ENCODE results near the gene SLITRK4. TPM values are rescaled to one million over a fixed set of nuclear protein-coding genes. Genes with fewer than 3 reads are reported as not detected.

Gene SLITRK4
- polyA plus RNA-seq, 1 donor from 2014 or later, result 4.5 TPM

- Histone ChIP-seq H3K36me3 (ENCODE audit: insufficient read depth, low read length) (no peaks in the 10 kb centered on the region), H3K9me3 (ENCODE audit: low read length) (no peaks in the 10 kb centered on the region), H3F3A (ENCODE audit: insufficient read depth, low read length, poor library complexity, severe bottlenecking) (no peaks in the 10 kb centered on the region), H3K9ac (ENCODE audit: low read length) (no peak overlapping the region), H3K4me3 (ENCODE audit: low read length) (no peak overlapping the region), H3K27ac (ENCODE audit: low read length) (no peak overlapping the region), H3K79me2 (replicated peaks; ENCODE audit: insufficient read depth, low read length) (no peaks in the 10 kb centered on the region), H3K4me2 (ENCODE audit: low read length) (no peak overlapping the region), H4K20me1 (ENCODE audit: insufficient read depth) (no peaks in the 10 kb centered on the region), H2AFZ (ENCODE audit: low read depth, low read length) (no peak overlapping the region), H3K9me2 (ENCODE audit: insufficient read depth, low read length) (no peaks in the 10 kb centered on the region), H3K27me3 (ENCODE audit: insufficient read depth, low read depth, low read length) (no peaks in the 10 kb centered on the region)
- TF ChIP-seq POLR2AphosphoS5 (IDR thresholded peaks at IDR 0.05) (no peak), RAD21 (conservative IDR thresholded peaks at IDR 0.05) (no peak), REST (IDR thresholded peaks at IDR 0.05; ENCODE audit: borderline replicate concordance) (no peak), MXI1 (conservative IDR thresholded peaks at IDR 0.05; ENCODE audit: poor library complexity, severe bottlenecking) (no peak), CTCF (IDR thresholded peaks at IDR 0.05; ENCODE audit: poor library complexity, severe bottlenecking) (no peak), TAF1 (IDR thresholded peaks at IDR 0.05; ENCODE audit: low read depth) (no peak), EP300 (conservative IDR thresholded peaks at IDR 0.05; ENCODE audit: poor library complexity, severe bottlenecking) (no peak), EZH2 (IDR thresholded peaks at IDR 0.05; ENCODE audit: borderline replicate concordance, insufficient read depth, low read length, poor library complexity, severe bottlenecking) (no peak), SMC3 (conservative IDR thresholded peaks at IDR 0.05; ENCODE audit: poor library complexity) (no peak)
Measured at GRCh38 chrX:143661286-143661685, 25.4 kb upstream of the SLITRK4 start.

- Histone ChIP-seq H3K4me3 (ENCODE audit: low read length) (no peak overlapping the region), H3K27me3 (ENCODE audit: insufficient read depth, low read depth, low read length) (no peaks in the 10 kb centered on the region), H3K27ac (ENCODE audit: low read length) (no peak overlapping the region), H3K79me2 (replicated peaks; ENCODE audit: insufficient read depth, low read length) (no peaks in the 10 kb centered on the region), H3K36me3 (ENCODE audit: insufficient read depth, low read length) (no peaks in the 10 kb centered on the region), H3F3A (ENCODE audit: insufficient read depth, low read length, poor library complexity, severe bottlenecking) (no peaks in the 10 kb centered on the region), H3K9me2 (ENCODE audit: insufficient read depth, low read length) (no peaks in the 10 kb centered on the region), H2AFZ (ENCODE audit: low read depth, low read length) (no peak overlapping the region), H3K4me2 (ENCODE audit: low read length) (no peak overlapping the region), H4K20me1 (ENCODE audit: insufficient read depth) (no peaks in the 10 kb centered on the region), H3K9ac (ENCODE audit: low read length) (no peak overlapping the region), H3K9me3 (ENCODE audit: low read length) (no peaks in the 10 kb centered on the region)
- TF ChIP-seq EP300 (conservative IDR thresholded peaks at IDR 0.05; ENCODE audit: poor library complexity, severe bottlenecking) (no peak), POLR2AphosphoS5 (IDR thresholded peaks at IDR 0.05) (no peak), CTCF (IDR thresholded peaks at IDR 0.05; ENCODE audit: poor library complexity, severe bottlenecking) (no peak), EZH2 (IDR thresholded peaks at IDR 0.05; ENCODE audit: borderline replicate concordance, insufficient read depth, low read length, poor library complexity, severe bottlenecking) (no peak)
Measured at GRCh38 chrX:143648705-143649104, 12.8 kb upstream of the SLITRK4 start.
